BLaER1 treated with 17β-estradiol and CSF1 and Interleukin-3, amounts not matched to agents 10 nM and 100 nM (cell line): ENCODE measurements around the gene NDUFA9.
A peak's percentile ranks its signal among the peaks of the same experiment; 100 is the strongest.

Source experiments
- H3K27ac ChIP-seq, 11 experiments: shearing (Covaris generic); formaldehyde crosslinking; 2 replicates each; pipeline ENCODE4 v1.8.1; 2022
- H3K27me3 ChIP-seq, 11 experiments: shearing (Covaris generic); formaldehyde crosslinking; 2 replicates each; pipeline ENCODE4 v1.8.1; 2022
- H3K36me3 ChIP-seq, 11 experiments: shearing (Covaris generic); formaldehyde crosslinking; 2 replicates each; pipeline ENCODE4 v1.8.1; 2022
- H3K4me1 ChIP-seq, 10 experiments: shearing (Covaris generic); formaldehyde crosslinking; 2 replicates each; pipeline ENCODE4 v1.8.1; 2022
- H3K4me2 ChIP-seq, 11 experiments: shearing (Covaris generic); formaldehyde crosslinking; 2 replicates each; pipeline ENCODE4 v1.8.1; 2022
- H3K4me3 ChIP-seq, 10 experiments: shearing (Covaris generic); formaldehyde crosslinking; 2 replicates each; pipeline ENCODE4 v1.8.1; 2022
- H3K9ac ChIP-seq, 11 experiments: shearing (Covaris generic); formaldehyde crosslinking; 2 replicates each; pipeline ENCODE4 v1.8.1; 2022
- H3K9me3 ChIP-seq, 11 experiments: shearing (Covaris generic); formaldehyde crosslinking; replicated peaks in 1 of 11; 2 replicates each; pipeline ENCODE4 v1.8.1; 2022
- H4K20me1 ChIP-seq, 11 experiments: shearing (Covaris generic); formaldehyde crosslinking; 2 replicates each; pipeline ENCODE4 v1.8.1; 2022
- Cebpa-rat ChIP-seq, 11 experiments: shearing (Covaris generic); IDR thresholded peaks; 2 replicates each; pipeline ENCODE4 v1.8.1; 2022

Gene NDUFA9

DNA sequence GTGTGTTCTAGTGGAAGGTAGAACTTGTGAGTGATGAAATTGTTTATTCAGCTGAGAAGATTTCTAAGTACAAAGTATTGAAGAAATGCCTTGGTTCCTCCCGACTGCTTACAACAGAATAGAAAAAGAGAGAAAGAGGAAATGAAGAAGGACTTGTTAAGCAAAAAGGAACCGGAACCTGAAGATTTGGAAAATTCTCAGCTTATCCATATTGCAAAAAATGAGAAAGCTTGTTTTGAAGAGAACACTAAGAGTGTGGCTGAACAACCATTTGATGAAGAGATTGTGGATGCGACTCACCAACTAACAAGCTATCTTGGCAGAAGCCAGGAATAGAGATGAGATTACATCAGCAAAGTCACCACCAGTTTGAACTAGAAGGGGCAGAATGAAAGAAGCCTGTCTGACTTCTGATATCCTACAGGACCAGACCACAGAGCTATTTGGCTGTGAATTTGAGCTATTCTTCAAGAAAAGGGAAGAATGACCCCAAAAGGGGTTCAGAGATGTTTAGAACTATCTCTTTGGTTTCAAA is 15.1 kb downstream of the NDUFA9 start:
- Histone ChIP-seq H3K4me1 (peaks cover 0 to 15% (median 0%) of the 10 kb centered on the region in 10 experiments; a peak in 4 of 20 replicates), H3K4me2 (0 out of 22 replicates have a peak overlapping the region, but pooled peaks of 1 of the 11 experiments have one; percentile 11), H3K9me3 (0 out of 22 replicates have a peak, but pooled peaks cover 0 to 3% (median 0%) of the 10 kb centered on the region in 11 experiments), H3K27ac (peak overlapping the region in 1 of 11 experiments; percentile 6; a peak in 1 of 22 replicates), H4K20me1 (peaks cover 0 to 28% (median 12%) of the 10 kb centered on the region in 11 experiments; a peak in 10 of 22 replicates), H3K36me3 (peaks cover 98 to 100% (median 100%) of the 10 kb centered on the region in 11 experiments), H3K4me3 (no peak overlapping the region), H3K9ac (no peak overlapping the region), H3K27me3 (no peaks in the 10 kb centered on the region)
- TF ChIP-seq Cebpa-rat (IDR thresholded peaks at IDR 0.05), result no peak

DNA sequence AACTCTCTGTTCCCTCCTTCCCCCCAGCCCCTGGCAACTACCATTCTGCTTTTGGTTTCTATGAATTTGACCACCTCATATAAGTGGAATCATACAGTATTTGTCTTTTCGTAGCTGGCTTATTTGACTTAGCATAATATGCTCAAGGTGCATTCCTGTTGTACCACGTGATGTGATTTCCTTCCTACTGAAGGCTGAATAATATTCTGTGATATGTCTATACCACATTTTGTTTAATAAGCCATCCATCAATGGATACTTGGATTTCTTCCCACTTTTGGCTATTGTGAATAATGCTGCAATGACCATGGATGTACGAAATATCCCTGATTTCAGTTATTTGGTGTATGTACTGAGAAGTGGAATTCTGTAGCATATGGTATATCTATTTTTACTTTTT is 16.3 kb downstream of the NDUFA9 start:
- peaks cover 0 to 10% (median 3%) of the 10 kb centered on the region in 11 experiments; a peak in 6 of 22 replicates for H3K9me3 ChIP-seq
- no peaks in the 10 kb centered on the region for H3K27me3 ChIP-seq
- H4K20me1 ChIP-seq, result peaks cover 0 to 28% (median 12%) of the 10 kb centered on the region in 11 experiments; a peak in 10 of 22 replicates
- TF ChIP-seq Cebpa-rat (IDR thresholded peaks at IDR 0.05), result no peak
- H3K36me3 ChIP-seq, result peaks cover 98 to 100% (median 100%) of the 10 kb centered on the region in 11 experiments
- peaks cover 0 to 15% (median 0%) of the 10 kb centered on the region in 10 experiments; a peak in 4 of 20 replicates for H3K4me1 ChIP-seq
- H3K9ac ChIP-seq, result no peak overlapping the region
- no peak overlapping the region for H3K4me2 ChIP-seq
- no peak overlapping the region for H3K27ac ChIP-seq
- no peak overlapping the region for H3K4me3 ChIP-seq

DNA sequence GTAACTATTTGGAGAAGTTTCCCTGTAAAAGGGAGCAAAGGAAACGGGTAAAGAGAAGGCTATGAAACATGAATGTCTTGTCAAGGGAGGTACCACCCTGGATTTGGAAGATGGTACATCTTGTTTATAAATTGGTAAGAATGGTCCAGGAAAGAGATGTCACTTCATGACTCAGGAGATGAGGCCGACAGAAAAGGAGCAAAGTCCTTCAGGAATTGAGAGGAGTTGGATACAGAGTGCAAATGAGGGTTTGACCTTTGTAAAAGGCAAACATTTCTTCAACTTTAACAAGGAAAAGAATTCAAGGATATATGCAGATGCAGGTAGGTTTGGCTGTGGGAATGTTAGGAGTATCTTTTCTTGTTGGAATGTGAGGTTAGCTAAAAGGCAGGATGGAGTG is 30.8 kb downstream of the NDUFA9 start:
- peaks cover 0 to 11% (median 0%) of the 10 kb centered on the region in 11 experiments; a peak in 1 of 22 replicates for H4K20me1 ChIP-seq
- H3K4me1 ChIP-seq, result no peaks in the 10 kb centered on the region
- no peak overlapping the region for H3K4me3 ChIP-seq
- TF ChIP-seq Cebpa-rat (IDR thresholded peaks at IDR 0.05), result no peak
- H3K4me2 ChIP-seq, result no peak overlapping the region
- no peak overlapping the region for H3K27ac ChIP-seq
- H3K27me3 ChIP-seq, result no peaks in the 10 kb centered on the region
- no peak overlapping the region for H3K9ac ChIP-seq
- peaks cover 0 to 9% (median 0%) of the 10 kb centered on the region in 11 experiments; a peak in 4 of 22 replicates for H3K9me3 ChIP-seq
- H3K36me3 ChIP-seq, result peaks cover 30 to 66% (median 46%) of the 10 kb centered on the region in 11 experiments

GRCh38 chr12:4681732-4682131 is 32.8 kb downstream of the NDUFA9 start:
- Histone ChIP-seq H4K20me1 (peaks cover 0 to 11% (median 0%) of the 10 kb centered on the region in 11 experiments; a peak in 2 of 22 replicates), H3K9ac (no peak overlapping the region), H3K27ac (no peak overlapping the region), H3K36me3 (peaks cover 50 to 81% (median 66%) of the 10 kb centered on the region in 11 experiments), H3K9me3 (peaks cover 0 to 2% (median 0%) of the 10 kb centered on the region in 11 experiments; a peak in 1 of 22 replicates), H3K4me2 (no peak overlapping the region), H3K4me1 (no peaks in the 10 kb centered on the region), H3K27me3 (no peaks in the 10 kb centered on the region), H3K4me3 (no peak overlapping the region)
- TF ChIP-seq Cebpa-rat (IDR thresholded peaks at IDR 0.05), result no peak

- no peak for TF ChIP-seq Cebpa-rat (IDR thresholded peaks at IDR 0.05)
- Histone ChIP-seq H3K4me3 (no peak overlapping the region), H3K9ac (no peak overlapping the region), H4K20me1 (peaks cover 0 to 5% (median 0%) of the 10 kb centered on the region in 11 experiments; a peak in 2 of 22 replicates), H3K36me3 (peaks cover 79 to 94% (median 86%) of the 10 kb centered on the region in 11 experiments), H3K9me3 (peaks cover 0 to 18% (median 8%) of the 10 kb centered on the region in 11 experiments; a peak in 9 of 22 replicates), H3K4me1 (no peaks in the 10 kb centered on the region), H3K27me3 (no peaks in the 10 kb centered on the region), H3K27ac (no peak overlapping the region), H3K4me2 (no peak overlapping the region)
Measured at GRCh38 chr12:4685317-4685716, 36.4 kb downstream of the NDUFA9 start.

- Histone ChIP-seq H3K4me1 (no peaks in the 10 kb centered on the region), H3K27me3 (no peaks in the 10 kb centered on the region), H3K4me2 (no peak overlapping the region), H3K9ac (no peak overlapping the region), H3K4me3 (no peak overlapping the region), H4K20me1 (no peaks in the 10 kb centered on the region; a peak in 1 of 22 replicates), H3K36me3 (peaks cover 70 to 99% (median 86%) of the 10 kb centered on the region in 11 experiments), H3K9me3 (peaks cover 0 to 18% (median 8%) of the 10 kb centered on the region in 11 experiments; a peak in 9 of 22 replicates), H3K27ac (no peak overlapping the region)
- TF ChIP-seq Cebpa-rat (IDR thresholded peaks at IDR 0.05), result no peak
Measured at GRCh38 chr12:4690760-4691159, 41.8 kb downstream of the NDUFA9 start.
